ENCODE measurements around the gene DYNLT1. TPM values are rescaled to one million over a fixed set of nuclear protein-coding genes. Genes with fewer than 3 reads are reported as not detected.
"Not testable (repeated sequence)": the region's sequence is repeated elsewhere in the genome, so short reads cannot be mapped to it uniquely, and the experiment has no call there.

The DYNLT1 gene
- total RNA-seq, 1 experiment from 2014 or later, result 195 TPM

DNA sequence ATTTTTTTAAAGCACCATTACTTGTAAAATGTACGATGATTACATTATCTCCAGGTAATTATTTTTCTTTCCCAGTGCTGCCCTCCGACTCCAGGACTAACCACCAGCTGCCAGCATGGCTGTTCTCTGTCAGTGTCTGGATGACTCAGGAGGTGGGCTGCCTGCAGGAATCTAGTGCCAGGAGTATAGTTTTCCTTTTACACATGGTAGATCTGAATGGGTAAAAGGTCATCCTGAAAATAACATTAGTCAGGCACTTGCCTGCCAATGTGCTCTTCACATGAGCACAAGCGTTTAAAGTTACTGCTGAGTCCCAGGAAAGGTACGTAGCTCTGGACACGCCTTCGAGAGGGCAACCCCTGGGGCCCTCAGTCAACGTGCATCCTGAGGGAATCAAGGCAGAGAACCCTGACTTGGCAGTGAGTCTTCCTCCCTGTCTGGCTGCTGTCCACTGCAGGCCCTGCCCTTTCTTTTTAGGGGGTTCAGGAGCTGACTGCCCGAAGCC, 2.4 kb downstream of the DYNLT1 start:
- DNase-seq (ENCODE audit: low read depth), result peak; percentile 96

DNA sequence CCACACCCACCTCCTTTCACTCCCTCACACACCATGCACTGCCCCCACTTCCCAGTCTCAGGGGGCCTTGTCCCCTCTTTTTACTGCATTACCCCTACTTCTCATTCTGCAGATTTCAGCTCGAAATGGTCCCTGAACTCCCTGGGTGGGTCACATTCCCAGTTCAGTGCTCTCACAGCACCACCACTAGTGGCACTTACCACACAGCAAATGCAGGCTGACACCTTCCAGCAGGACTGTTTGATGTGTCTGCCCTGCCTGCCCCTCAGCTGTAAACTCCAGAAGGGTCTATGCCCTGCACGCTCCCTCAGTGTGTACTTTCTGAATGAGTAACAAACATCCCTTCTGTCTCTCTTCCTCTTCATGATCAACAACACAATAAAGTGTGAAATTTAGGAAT, 4.0 kb downstream of the DYNLT1 start:
- no peak for DNase-seq (ENCODE audit: low read depth)

GRCh38 chr6:158639056-158639455, 5.5 kb downstream of the DYNLT1 start:
- no peak for DNase-seq (ENCODE audit: low read depth)

- no peak for DNase-seq (ENCODE audit: low read depth)
These were observed 6.2 kb downstream of the DYNLT1 start for GRCh38 chr6:158638324-158638854.

DNA sequence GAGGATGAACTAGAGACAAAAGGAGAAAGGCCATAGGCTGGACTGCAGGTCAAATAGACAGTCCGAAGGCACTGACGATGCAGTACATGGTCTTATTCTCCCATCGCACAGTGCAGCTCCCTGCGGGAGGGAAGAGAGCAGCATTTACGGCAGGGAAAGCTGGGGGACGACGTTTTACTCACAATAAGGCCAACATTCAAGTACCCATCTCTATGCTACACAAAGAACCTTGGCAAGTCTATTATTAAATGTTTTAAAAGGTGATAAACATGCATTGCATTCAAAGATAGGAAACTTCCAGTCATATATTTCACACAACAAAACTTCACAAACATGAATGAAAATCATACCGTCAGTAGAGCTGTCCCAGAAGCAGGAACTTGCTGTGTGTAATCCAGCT, 7.8 kb downstream of the DYNLT1 start:
- no peak for DNase-seq (ENCODE audit: low read depth)

DNA sequence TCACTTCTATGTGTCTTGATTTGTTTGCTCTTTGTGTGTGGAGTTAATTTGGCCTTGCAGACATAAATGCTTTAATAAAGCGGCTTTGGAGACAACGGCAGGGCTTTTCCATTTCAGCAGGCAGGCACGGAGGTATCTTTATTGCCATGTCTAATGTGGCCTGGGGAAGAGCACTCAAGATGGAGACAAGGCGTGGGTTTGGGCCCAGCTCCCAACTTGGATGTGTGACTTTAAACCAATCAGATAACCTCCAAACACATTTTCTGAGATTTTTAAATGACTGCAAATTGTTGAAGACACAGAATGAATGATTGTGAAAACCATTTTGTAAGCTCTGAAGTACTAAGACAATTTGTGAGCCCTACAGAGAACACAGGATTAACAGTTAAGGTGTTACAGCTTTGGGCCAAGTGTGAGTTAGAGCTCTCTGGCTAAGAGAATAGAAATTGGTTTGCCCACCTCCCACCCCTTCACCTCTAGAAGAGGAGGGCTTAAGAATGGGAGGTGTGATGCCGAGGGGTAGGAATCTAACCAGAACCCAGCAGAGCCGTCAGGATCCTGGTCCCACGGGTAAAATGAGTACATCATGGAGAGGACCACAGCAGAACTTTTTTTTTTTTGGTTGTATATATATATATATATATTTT, 9.0 kb downstream of the DYNLT1 start:
- no peak for DNase-seq (ENCODE audit: low read depth)

DNA sequence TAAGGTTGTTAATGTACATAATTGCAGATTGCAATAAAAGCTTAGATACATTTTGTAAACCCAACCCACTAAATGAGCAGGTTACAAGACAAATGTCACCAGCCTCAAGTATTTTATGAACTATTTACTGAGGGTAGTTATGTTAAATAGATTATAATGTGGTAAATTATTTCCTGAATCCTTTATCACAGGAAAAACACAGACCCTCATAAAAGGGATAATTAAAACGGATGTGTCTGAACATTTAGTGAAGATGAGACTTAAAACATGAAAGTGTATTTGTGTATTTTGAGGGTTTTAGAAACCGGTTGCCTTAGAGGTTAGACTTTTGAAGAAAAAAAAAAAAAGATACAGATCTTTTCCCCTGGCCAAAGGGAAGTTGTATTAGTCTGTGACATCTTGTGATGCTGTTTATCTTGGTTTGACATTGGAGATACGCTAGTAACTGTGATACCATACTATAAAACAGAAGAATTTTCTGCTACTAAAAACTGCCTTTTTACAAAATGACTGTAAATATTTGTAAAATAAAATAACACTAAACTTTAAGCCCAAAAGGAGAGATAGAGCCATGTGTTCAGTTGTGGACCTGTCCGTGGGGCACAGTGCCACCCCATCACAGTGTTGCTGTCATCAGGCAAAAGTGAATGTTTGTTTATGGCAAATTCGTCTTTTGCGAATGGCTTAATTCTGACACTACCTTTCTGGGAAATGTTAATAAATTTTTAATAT, 9.7 kb downstream of the DYNLT1 start:
- no peak for DNase-seq (ENCODE audit: low read depth)

- DNase-seq (ENCODE audit: low read depth), result no peak
These were observed 11.4 kb downstream of the DYNLT1 start for GRCh38 chr6:158633127-158633526.

GRCh38 chr6:158632538-158633119, 11.9 kb downstream of the DYNLT1 start:
- DNase-seq (ENCODE audit: low read depth), result not testable (repeated sequence)

DNA sequence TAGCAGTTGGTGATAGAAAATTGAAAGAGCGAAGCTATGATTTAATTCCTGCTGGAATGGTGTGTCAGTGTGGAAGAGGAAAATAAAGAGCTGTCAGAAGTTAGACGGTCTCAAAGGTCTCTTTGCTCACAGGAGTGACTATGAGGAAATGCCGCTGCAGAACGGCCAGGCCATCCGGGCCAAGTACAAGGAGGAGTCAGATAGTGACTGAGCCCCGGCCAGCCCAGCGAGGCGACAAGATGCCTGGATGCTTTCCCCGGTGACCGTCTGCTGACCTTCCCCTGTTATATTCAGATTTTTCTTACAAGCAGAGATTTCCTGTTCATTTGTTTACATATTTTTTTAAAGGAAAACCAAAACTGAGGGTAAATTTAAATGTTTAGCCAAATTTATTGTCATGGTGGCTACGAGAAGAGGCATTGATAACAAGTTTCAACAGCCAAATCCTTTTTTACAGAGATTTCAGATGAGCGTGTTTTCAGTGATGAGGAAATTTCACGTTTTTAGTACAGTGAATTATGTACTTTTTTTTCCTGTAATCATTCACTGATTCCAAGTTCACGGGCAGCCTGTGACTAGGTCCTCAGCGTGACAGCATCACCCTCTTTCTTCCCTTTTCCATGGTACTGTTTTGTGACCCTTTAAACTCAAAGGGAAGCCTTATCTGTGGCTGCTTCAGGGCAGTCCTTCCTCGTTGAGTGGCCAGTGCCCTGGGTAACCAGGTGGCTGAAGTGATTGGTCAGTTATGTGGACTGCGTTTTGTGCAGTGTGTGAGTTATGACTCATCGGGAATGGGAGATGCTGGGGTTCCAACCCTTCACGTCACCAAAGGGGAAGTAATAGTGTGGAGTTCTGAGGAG, 12.6 kb downstream of the DYNLT1 start:
- DNase-seq (ENCODE audit: low read depth), result peak; percentile 80

DNA sequence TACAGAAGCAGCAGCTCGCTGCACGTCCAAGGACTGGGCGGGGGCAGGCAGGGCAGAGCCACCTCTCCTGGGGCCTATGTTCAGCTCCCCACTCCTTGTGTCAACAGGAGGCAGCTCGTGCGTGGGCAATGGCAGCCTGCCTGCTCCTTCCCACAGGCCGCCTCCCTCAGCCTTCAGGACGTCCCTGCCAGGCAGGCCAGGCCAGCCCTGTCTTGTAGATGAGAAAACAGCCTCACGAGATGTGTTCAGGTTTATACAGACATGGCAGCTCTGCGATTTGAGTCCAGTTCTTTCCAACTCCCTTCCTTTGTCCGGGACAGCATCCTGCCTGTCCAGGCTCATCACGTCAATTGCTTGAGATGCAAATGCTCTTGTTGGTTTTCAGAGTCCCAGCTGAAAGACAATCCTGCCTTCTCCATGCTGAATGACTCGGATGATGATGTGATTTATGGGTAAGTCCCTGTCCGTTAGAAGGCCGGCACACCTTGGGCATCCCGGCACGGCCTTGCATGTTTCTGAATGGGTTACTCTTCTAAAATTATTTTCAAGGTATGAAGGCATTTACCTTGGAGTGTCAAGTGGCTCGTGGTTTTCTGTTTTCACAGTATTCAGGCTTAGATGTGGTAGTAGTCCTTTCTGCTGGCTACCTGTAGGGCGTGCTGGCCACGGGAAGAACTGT, 13.5 kb downstream of the DYNLT1 start:
- no peak for DNase-seq (ENCODE audit: low read depth)

- DNase-seq (ENCODE audit: low read depth), result no peak
These were observed 14.9 kb downstream of the DYNLT1 start for GRCh38 chr6:158629367-158630221.

- no peak for DNase-seq (ENCODE audit: low read depth)
These were observed 16.0 kb downstream of the DYNLT1 start for GRCh38 chr6:158628542-158628941.

- no peak for DNase-seq (ENCODE audit: low read depth)
These were observed 16.7 kb downstream of the DYNLT1 start for GRCh38 chr6:158627940-158628211.

DNA sequence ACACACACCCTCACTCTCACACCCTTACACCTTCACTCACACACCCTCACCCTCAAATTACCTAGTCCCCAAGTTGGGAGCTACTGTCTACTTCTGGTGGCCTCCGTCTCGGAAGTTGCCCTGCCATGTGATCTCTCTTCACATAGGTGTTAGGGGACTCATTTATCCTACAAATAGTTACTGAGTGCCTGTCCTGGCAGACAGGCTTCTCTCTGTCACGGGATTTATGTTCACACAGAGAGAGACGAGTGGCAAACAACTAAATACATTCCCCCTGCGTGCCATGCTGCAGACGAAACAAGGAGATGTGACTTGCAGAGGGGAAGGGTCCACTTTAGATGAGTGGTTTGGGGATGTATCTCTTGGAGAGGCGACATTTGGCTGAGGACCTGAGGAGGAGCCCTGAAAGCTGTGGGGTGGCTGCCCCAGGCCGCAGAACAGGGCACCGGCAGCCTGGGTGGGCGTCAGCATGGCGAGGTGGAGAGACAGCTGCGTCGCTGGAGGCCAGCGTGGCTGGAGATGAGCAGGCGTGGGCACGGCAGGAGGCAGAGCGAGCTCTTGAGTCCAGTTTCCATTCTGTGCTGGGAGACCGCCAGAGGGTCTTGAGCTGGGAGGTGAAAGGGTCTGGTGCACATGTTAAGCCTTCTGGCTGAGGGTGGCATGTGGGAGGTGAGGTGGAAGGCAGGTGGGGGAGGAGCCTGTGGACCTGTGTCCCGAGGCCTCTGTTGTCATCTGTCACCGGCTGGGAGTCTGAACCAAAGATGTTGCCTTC, 17.2 kb downstream of the DYNLT1 start:
- no peak for DNase-seq (ENCODE audit: low read depth)

GRCh38 chr6:158626360-158627167, 18.0 kb downstream of the DYNLT1 start:
- no peak for DNase-seq (ENCODE audit: low read depth)

DNA sequence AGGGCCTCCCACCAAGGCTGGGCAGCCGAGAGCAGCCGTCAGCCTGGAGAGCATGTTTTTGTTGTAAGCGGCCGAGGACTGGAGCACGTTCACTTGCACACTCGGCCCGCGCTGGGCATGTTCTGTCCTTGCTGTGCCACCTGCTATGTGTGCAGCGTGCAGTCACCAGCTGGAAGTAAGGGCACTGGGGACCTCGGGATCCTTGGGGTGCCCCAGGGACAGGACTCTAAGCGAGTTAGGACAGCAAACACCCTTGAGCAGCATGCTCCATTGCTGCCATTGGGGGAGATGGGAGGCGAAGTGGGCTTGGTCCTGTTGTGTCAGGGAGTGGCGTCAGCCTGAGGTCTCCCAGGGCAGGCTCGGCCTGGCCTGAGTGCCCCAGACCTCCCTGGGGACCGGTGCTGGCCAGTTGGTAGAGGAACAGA, 18.6 kb downstream of the DYNLT1 start:
- DNase-seq (ENCODE audit: low read depth), result no peak
